ENCODE data around the gene OVAAL.

Gene OVAAL

GRCh38 chr1:180515857-180516388 is 42.8 kb upstream of the OVAAL start:
- Histone ChIP-seq H3K27ac (ENCODE audit: extremely low read depth, low read depth, low read length) (no peak overlapping the region), H3K4me1 (ENCODE audit: control insufficient read depth, insufficient read depth, low read length) (no peaks in the 10 kb centered on the region), H3K4me3 (ENCODE audit: low read depth, low read length) (no peak overlapping the region), H3K36me3 (ENCODE audit: control insufficient read depth in 2 of 2, insufficient read depth in 1 of 2, low read length in 2 of 2) (no peaks in the 10 kb centered on the region), H3K9me3 (ENCODE audit: control insufficient read depth, insufficient read depth, low read depth, low read length) (no peaks in the 10 kb centered on the region)
- ChIA-PET POLR2A (interaction anchor here (0.8 to 1.4 kb wide), 4 partner anchors 8 to 506 kb away, joined by 3 to 10 read pairs (median 3); partner anchors contain the start of genes ACBD6 and XPR1), CTCF (interaction anchor here (0.5 to 9.7 kb wide), 26 partner anchors 8 to 1593 kb away, joined by 3 to 137 read pairs (median 5); no protein-coding TSS in a partner anchor)
- peak; percentile 82 for TF ChIP-seq ZNF335 (tag by site-specific recombination; conservative IDR thresholded peaks at IDR 0.05)
- 0 out of 2 replicates have a peak, but pooled peaks have one; percentile 24 for TF ChIP-seq OVOL3 (tag by site-specific recombination; IDR thresholded peaks at IDR 0.05)
- no peak for TF ChIP-seq ZNF626 (tag by site-specific recombination; IDR thresholded peaks at IDR 0.05)
- peak; percentile 74 for TF ChIP-seq CTCF (tag by site-specific recombination; IDR thresholded peaks at IDR 0.05)
- TF ChIP-seq, protein P1, sequence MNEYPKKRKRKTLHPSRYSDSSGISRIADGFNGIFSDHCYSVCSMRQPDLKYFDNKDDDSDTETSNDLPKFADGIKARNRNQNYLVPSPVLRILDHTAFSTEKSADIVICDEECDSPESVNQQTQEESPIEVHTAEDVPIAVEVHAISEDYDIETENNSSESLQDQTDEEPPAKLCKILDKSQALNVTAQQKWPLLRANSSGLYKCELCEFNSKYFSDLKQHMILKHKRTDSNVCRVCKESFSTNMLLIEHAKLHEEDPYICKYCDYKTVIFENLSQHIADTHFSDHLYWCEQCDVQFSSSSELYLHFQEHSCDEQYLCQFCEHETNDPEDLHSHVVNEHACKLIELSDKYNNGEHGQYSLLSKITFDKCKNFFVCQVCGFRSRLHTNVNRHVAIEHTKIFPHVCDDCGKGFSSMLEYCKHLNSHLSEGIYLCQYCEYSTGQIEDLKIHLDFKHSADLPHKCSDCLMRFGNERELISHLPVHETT (tag by site-specific recombination; IDR thresholded peaks at IDR 0.05) = no peak
- TF ChIP-seq TRIM28 (IDR thresholded peaks at IDR 0.05; ENCODE audit: borderline replicate concordance, low read length) = peak; percentile 39; the same call in 1 of the 2 replicates
- peak; percentile 30; the same call in 1 of the 2 replicates for TF ChIP-seq ZBTB8A (tag by site-specific recombination; IDR thresholded peaks at IDR 0.05)
- TF ChIP-seq ZNF654 (tag by site-specific recombination; IDR thresholded peaks at IDR 0.05; ENCODE audit: low read depth) = peak; percentile 98
- TF ChIP-seq ZNF692 (tag by site-specific recombination; IDR thresholded peaks at IDR 0.05) = 0 out of 2 replicates have a peak, but pooled peaks have one; percentile 18
- 0 out of 2 replicates have a peak, but pooled peaks have one; percentile 15 for TF ChIP-seq ZEB2 (tag by site-specific recombination; IDR thresholded peaks at IDR 0.05)
- TF ChIP-seq IKZF3 (tag by site-specific recombination; IDR thresholded peaks at IDR 0.05) = peak; percentile 21; the same call in 1 of the 2 replicates
- TF ChIP-seq ZNF624 (tag by site-specific recombination; IDR thresholded peaks at IDR 0.05) = no peak
- peak; percentile 71 for TF ChIP-seq ZBTB17 (tag by site-specific recombination; IDR thresholded peaks at IDR 0.05)
- TF ChIP-seq ZNF600 (tag by site-specific recombination; IDR thresholded peaks at IDR 0.05) = peak; percentile 35; the same call in 1 of the 2 replicates
- no peak for TF ChIP-seq ZIC2 (tag by site-specific recombination; IDR thresholded peaks at IDR 0.05)
- no peak for TF ChIP-seq GLI2 (tag by site-specific recombination; IDR thresholded peaks at IDR 0.05; ENCODE audit: borderline replicate concordance, low read depth)
- TF ChIP-seq PRDM1 (tag by site-specific recombination; IDR thresholded peaks at IDR 0.05) = no peak
- TF ChIP-seq ZNF518A (tag by site-specific recombination; conservative IDR thresholded peaks at IDR 0.05; ENCODE audit: low read depth) = peak; percentile 42; the same call in 1 of the 2 replicates
